NK-92 (cell line): ENCODE results near the gene CAP1.
"Not testable (repeated sequence)": the region's sequence is repeated elsewhere in the genome, so short reads cannot be mapped to it uniquely, and the experiment has no call there.

Source experiments
- DNase-seq: peaks from one replicate; lab custom pipeline; 2025; ENCODE audit not compliant: unreplicated experiment; lab: John Stamatoyannopoulos, UW

Gene CAP1

DNA sequence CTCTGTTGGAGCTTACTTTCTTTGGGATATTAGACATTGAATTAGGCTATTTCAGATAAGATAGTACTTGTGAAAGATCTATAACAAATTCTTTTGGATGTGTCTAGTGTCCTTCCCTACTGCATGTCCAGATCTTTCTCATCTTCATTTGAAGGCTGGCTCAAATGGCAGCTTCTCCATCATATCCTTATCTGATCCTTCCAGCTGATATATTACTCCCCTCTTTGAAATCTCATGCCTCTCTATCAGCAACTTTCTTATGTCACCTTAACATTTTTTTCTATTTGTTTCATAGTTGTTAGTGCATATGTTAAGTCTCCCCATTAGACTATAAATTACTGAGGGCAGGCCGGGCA lies 17.5 kb downstream of the CAP1 start:
- DNase-seq, result no peak

GRCh38 chr1:40058453-40059337 lies 18.2 kb downstream of the CAP1 start:
- no peak for DNase-seq

GRCh38 chr1:40059338-40059959 lies 18.9 kb downstream of the CAP1 start:
- no peak for DNase-seq

- no peak for DNase-seq
Observed at GRCh38 chr1:40059960-40060750, 19.6 kb downstream of the CAP1 start.

GRCh38 chr1:40064797-40065499 lies 24.4 kb downstream of the CAP1 start:
- no peak for DNase-seq

DNA sequence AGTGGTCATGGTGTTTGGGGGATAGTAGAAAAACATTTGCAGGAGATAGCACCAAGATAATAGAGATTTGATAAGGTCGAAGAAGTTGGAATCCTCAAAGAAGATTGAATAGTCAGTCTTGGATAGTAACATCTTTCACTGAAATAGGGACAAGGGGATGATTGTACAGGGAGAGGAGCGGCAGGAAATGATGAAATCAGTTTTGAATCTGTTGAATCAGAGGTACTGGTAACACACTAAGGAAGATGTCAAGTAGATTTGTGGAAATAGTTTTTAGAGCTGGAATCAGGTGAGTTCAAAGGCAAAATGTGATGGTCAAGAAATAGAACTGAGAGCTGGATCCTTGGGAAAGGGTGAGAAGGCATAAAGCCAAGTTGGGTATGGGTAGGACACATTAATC lies 26.5 kb downstream of the CAP1 start:
- no peak for DNase-seq

DNA sequence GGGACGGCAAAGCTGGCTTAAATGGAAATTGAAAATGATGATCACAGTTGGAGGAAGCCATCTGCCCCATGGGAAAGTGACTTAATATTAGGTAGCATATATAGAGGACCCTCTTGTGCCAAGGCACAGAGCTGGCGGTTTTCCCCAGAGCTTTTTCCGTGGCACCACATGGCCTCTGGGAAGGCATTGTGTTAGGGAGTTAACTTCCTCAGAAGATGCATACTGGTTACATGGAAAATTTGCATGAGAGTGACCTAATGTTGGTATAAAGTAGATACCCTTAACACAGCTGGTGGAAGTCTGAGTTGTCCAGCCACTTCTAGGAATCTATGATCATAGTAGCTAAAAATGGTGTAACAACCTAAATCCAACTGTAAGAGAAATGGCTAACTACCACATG lies 27.3 kb downstream of the CAP1 start:
- no peak for DNase-seq

DNA sequence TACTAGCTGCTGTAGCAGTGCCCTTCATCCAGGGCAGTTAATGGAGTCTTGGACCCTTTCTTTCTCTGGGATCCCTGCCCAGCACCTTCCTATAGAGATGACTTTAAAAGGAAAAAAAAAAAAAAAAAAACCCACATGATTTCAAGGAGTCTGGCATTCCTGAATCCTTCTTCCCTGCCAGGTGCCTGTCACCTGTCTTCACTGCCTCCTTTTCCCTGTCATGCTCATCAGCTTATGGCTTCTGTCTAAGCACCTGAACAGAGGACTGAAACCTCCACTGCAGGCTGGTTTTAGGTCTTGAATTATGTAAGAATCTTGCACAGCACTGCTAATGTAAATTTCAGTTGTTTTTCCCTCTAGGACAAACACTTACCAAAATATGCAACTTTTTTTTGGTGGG lies 31.6 kb downstream of the CAP1 start:
- no peak for DNase-seq

DNA sequence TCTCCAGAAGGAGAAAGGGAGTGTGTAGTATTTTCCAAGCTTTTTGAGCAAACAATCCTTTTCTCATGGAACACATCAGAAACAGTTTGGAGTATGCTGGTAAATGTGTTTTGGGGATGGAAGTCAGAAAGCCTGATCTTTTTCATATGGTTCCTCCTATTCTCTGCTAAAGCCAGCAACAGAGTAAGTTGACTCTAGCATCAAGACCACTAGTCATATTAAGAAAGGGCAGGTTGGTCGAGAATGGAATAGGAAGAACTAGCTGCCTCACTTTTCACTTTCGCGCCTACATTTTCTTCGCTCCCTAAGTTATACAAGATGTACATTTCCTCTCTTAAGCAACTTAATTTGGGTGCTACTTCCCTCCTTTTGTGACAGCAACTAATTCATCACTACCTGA lies 32.5 kb downstream of the CAP1 start:
- no peak for DNase-seq

GRCh38 chr1:40075266-40075665 lies 34.7 kb downstream of the CAP1 start:
- DNase-seq, result no peak

DNA sequence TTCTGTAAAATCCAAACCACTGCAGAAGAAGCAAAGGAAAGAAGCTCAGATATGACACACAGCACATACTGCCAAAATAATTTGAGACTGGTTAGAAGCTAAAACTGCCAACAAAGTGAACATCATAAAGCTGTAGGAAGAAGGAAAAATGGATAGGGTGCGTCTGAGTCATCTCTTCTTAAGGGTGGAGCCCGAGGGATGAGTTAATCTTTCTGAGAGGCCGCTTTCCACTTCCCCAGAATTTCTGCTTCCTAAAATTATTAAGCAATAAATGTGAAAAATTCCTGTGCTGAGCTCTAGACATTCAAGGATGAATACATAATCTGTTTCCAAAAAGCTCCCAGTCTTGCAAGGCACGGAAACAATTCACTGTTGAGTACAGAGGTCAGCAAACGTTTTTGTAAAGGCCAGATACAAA lies 36.4 kb downstream of the CAP1 start:
- DNase-seq, result no peak

GRCh38 chr1:40078512-40079333 lies 38.2 kb downstream of the CAP1 start:
- no peak for DNase-seq

GRCh38 chr1:40079774-40080400 lies 39.4 kb downstream of the CAP1 start:
- no peak for DNase-seq

DNA sequence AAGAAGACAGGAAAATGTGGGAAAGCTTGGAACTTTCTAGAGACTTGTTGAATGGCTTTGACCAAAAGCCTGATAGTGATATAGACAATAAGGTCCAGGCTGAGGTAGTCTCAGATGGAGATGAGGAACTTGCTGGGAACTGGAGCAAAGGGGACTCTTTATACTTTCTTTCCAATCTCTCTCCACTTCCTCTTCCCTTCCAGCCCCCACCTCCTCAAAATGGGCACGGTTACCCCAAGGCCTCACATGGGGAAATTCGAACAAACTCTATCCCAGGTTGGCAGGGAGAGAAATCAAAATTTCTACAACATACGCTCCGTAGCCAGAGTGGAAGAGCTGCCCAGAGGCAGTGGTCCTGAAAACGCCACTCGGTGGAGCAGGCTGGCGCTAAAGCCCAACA lies 41.3 kb downstream of the CAP1 start:
- no peak for DNase-seq

- DNase-seq, result not testable (repeated sequence)
Observed at GRCh38 chr1:40084750-40085149, 44.2 kb downstream of the CAP1 start.

- DNase-seq, result no peak
Observed at GRCh38 chr1:40090652-40091355, 50.3 kb downstream of the CAP1 start.

DNA sequence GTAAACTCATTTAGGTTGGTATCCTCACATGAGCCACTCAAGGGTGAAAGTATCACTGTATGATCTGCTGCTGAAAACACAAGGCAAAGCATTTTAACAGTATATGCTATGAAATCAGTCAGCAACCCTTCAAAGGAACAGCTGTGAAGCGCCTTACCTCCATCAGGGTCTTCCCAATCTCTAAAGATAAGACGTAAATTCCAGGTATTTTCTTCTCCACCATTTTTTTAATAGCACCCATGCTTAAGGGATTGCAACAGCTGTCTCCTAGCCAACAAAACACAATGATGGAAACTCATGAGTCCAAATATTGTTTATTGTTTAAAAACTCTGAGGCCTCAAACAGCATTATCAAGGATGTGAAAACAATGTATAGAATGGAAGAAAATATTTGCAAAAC lies 51.7 kb downstream of the CAP1 start:
- no peak for DNase-seq

DNA sequence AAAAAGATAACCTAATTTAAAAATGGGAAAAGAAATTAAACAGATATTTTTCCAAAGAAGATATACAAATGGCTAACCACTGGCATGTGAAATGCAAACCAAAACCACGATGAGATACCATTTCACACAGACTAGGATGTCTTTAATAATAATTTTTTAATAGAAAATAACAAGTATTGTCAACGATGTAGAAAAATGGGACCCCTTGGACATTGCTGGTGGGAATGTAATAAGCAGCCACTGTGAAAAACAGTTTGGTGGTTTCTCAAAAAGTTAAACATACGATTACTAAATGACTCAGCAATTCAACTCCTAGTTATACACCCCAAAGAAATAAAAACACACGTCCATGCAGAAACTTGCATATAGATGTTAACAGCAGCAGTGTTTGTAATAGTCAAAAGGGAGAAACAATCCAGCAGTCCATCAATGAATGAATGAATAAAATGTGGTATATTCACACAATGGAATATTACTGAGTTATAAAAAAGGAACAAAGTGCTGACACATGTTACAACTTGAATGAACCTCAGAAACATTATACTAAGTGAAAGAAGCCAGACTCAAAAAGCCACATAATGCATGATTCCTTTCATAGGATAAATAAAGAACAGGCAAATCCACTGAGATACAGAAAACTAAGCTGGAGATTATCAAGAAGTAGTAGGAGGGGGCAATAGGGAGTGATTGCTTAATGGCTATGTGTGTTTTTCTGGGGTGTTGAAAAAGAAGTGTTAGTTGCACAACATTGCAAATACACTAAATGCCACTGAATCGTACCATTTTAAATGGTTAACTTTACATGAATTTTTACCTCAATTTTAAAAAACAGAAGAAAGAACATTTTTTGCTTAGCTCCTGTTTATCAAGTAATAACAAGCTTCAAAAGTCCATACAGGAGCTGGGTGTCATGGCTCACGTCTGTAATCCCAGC lies 52.4 kb downstream of the CAP1 start:
- DNase-seq, result no peak
